SK-N-SH treated with all-trans-retinoic acid at 6 μM for 48 hours (cell line): ENCODE results near the gene RBM6.

Experiments used
- ATAC-seq: fragments of 200-7000 bp; cut with Tn5 transposase; 3 replicates; pipeline ENCODE4 v1.9.1; 2020; ENCODE audit warnings: mild to moderate bottlenecking, moderate library complexity
- BACH2 ChIP-seq: fragments of 250-450 bp; sonication (Bioruptor Pico); IDR thresholded peaks from 2 replicates; pipeline ENCODE4 v1.9.0; 2021; ENCODE audit warnings: mild to moderate bottlenecking, borderline replicate concordance
- CREB5 ChIP-seq: fragments of 250-450 bp; sonication (Bioruptor Pico); IDR thresholded peaks from 2 replicates; pipeline ENCODE4 v1.5.1; 2020; ENCODE audit warnings: low read depth, mild to moderate bottlenecking, moderate library complexity
- CSDC2 ChIP-seq: fragments of 250-450 bp; sonication (Bioruptor Pico); IDR thresholded peaks from 2 replicates; pipeline ENCODE4 v1.5.0; 2020; ENCODE audit warnings: mild to moderate bottlenecking, moderate library complexity
- CSRNP3 ChIP-seq: fragments of 250-450 bp; sonication (Bioruptor Pico); IDR thresholded peaks from 2 replicates; pipeline ENCODE4 v1.5.1; 2021; ENCODE audit warnings: mild to moderate bottlenecking, moderate library complexity
- ESRRG ChIP-seq: fragments of 250-450 bp; sonication (Bioruptor Pico); IDR thresholded peaks from 2 replicates; pipeline ENCODE4 v1.6.1; 2021; ENCODE audit warnings: mild to moderate bottlenecking
- GLIS3 ChIP-seq: fragments of 250-450 bp; sonication (Bioruptor Pico); IDR thresholded peaks from 2 replicates; pipeline ENCODE4 v1.5.0; 2020; ENCODE audit warnings: mild to moderate bottlenecking, moderate library complexity
- ISL1 ChIP-seq: fragments of 250-450 bp; sonication (Bioruptor Pico); IDR thresholded peaks from 2 replicates; pipeline ENCODE4 v2.1.2; 2022; ENCODE audit warnings: mild to moderate bottlenecking, moderate library complexity
- OSR1 ChIP-seq: fragments of 250-450 bp; sonication (Bioruptor Pico); IDR thresholded peaks from 2 replicates; pipeline ENCODE4 v1.8.0; 2022; ENCODE audit warnings: moderate library complexity, mild to moderate bottlenecking, inconsistent platforms
- PATZ1 ChIP-seq: fragments of 250-450 bp; sonication (Bioruptor Pico); IDR thresholded peaks from 2 replicates; pipeline ENCODE4 v1.8.0; 2020; ENCODE audit warnings: mild to moderate bottlenecking, moderate library complexity, borderline replicate concordance
- POU6F1 ChIP-seq: fragments of 250-450 bp; sonication (Bioruptor Pico); IDR thresholded peaks from 2 replicates; pipeline ENCODE4 v1.8.0; 2021; ENCODE audit warnings: low read depth, mild to moderate bottlenecking, moderate library complexity, borderline replicate concordance
- PPARA ChIP-seq: fragments of 250-450 bp; sonication (Bioruptor Pico); IDR thresholded peaks from 2 replicates; pipeline ENCODE4 v1.5.0; 2020; ENCODE audit warnings: mild to moderate bottlenecking, borderline replicate concordance
- RARB ChIP-seq: fragments of 250-450 bp; sonication (Bioruptor Pico); IDR thresholded peaks from 2 replicates; pipeline ENCODE4 v1.8.0; 2021; ENCODE audit warnings: mild to moderate bottlenecking, moderate library complexity
- SNAI2 ChIP-seq: fragments of 250-450 bp; sonication (Bioruptor Pico); IDR thresholded peaks from 2 replicates; pipeline ENCODE4 v1.5.0; 2020; ENCODE audit warnings: mild to moderate bottlenecking, moderate library complexity
- TCF4 ChIP-seq: fragments of 250-450 bp; sonication (Bioruptor Pico); IDR thresholded peaks from 2 replicates; pipeline ENCODE4 v1.8.0; 2021; ENCODE audit warnings: mild to moderate bottlenecking, moderate library complexity, borderline replicate concordance
- TSHZ2 ChIP-seq: fragments of 250-450 bp; sonication (Bioruptor Pico); IDR thresholded peaks from 2 replicates; pipeline ENCODE4 v1.5.0; 2020; ENCODE audit warnings: mild to moderate bottlenecking, moderate library complexity
- ZC3H10 ChIP-seq: fragments of 250-450 bp; sonication (Bioruptor Pico); IDR thresholded peaks from 2 replicates; pipeline ENCODE4 v1.5.1; 2021; ENCODE audit warnings: mild to moderate bottlenecking, moderate library complexity
- ZFP3 ChIP-seq: fragments of 250-450 bp; sonication (Bioruptor Pico); IDR thresholded peaks from 2 replicates; pipeline ENCODE4 v1.5.0; 2020; ENCODE audit warnings: mild to moderate bottlenecking, moderate library complexity
- ZFP30 ChIP-seq: fragments of 450-650 bp; formaldehyde crosslinking; IDR thresholded peaks from 2 replicates; pipeline ENCODE4 v1.5.0; 2022; ENCODE audit warnings: mild to moderate bottlenecking, moderate library complexity
- ZNF565 ChIP-seq: fragments of 450-650 bp; formaldehyde crosslinking; conservative IDR thresholded peaks from 2 replicates; pipeline ENCODE4 v1.5.0; 2020; ENCODE audit warnings: low read depth, mild to moderate bottlenecking, moderate library complexity
- ZNF70 ChIP-seq: fragments of 450-650 bp; formaldehyde crosslinking; IDR thresholded peaks from 2 replicates; pipeline ENCODE4 v1.5.0; 2020; ENCODE audit warnings: mild to moderate bottlenecking, moderate library complexity
- ZNF8 ChIP-seq: fragments of 450-650 bp; formaldehyde crosslinking; IDR thresholded peaks from 2 replicates; pipeline ENCODE4 v1.5.0; 2020; ENCODE audit warnings: mild to moderate bottlenecking, moderate library complexity

The RBM6 gene

GRCh38 chr3:50057756-50058155 lies 117.8 kb downstream of the RBM6 start (continued):
- no peak for TF ChIP-seq PATZ1 (CRISPR knock-in tag)
- TF ChIP-seq ZNF565 (CRISPR knock-in tag): no peak

- peak; percentile 88 for ATAC-seq
- TF ChIP-seq ZC3H10 (CRISPR knock-in tag): no peak
- no peak for TF ChIP-seq ZNF8 (CRISPR knock-in tag)
- no peak for TF ChIP-seq CSDC2
- no peak for TF ChIP-seq PPARA (CRISPR knock-in tag)
- TF ChIP-seq ZNF70: no peak
- no peak for TF ChIP-seq ESRRG (CRISPR knock-in tag)
- no peak for TF ChIP-seq PATZ1 (CRISPR knock-in tag)
- TF ChIP-seq CREB5 (CRISPR knock-in tag): no peak
- no peak for TF ChIP-seq CSRNP3 (CRISPR knock-in tag)
- TF ChIP-seq ISL1 (CRISPR knock-in tag): no peak
- no peak for TF ChIP-seq RARB (CRISPR knock-in tag)
- no peak for TF ChIP-seq ZFP30
- no peak for TF ChIP-seq SNAI2 (CRISPR knock-in tag)
- TF ChIP-seq, all 23 proteins: peak for 0
Observed at GRCh38 chr3:50068134-50068533, 128.2 kb downstream of the RBM6 start.

- no peak for TF ChIP-seq ZNF8 (CRISPR knock-in tag)
- no peak for TF ChIP-seq GLIS3 (CRISPR knock-in tag)
- TF ChIP-seq TCF4: no peak
- TF ChIP-seq PATZ1 (CRISPR knock-in tag): no peak
- TF ChIP-seq TSHZ2 (CRISPR knock-in tag): no peak
- no peak for TF ChIP-seq ZNF70
- TF ChIP-seq ZFP3 (CRISPR knock-in tag): no peak
- TF ChIP-seq ZC3H10 (CRISPR knock-in tag): no peak
- TF ChIP-seq RARB (CRISPR knock-in tag): no peak
- no peak for TF ChIP-seq ZNF565 (CRISPR knock-in tag)
- TF ChIP-seq BACH2 (CRISPR knock-in tag): no peak
- no peak for TF ChIP-seq CREB5 (CRISPR knock-in tag)
- no peak for TF ChIP-seq SNAI2 (CRISPR knock-in tag)
- TF ChIP-seq ESRRG (CRISPR knock-in tag): no peak
- no peak for TF ChIP-seq POU6F1
- no peak for TF ChIP-seq ZFP30
- no peak for TF ChIP-seq ISL1 (CRISPR knock-in tag)
- no peak for TF ChIP-seq OSR1
- ATAC-seq: no peak
Observed at GRCh38 chr3:50078091-50078490, 138.1 kb downstream of the RBM6 start.
